ENCODE results near the gene DLG2.

Gene DLG2

DNA sequence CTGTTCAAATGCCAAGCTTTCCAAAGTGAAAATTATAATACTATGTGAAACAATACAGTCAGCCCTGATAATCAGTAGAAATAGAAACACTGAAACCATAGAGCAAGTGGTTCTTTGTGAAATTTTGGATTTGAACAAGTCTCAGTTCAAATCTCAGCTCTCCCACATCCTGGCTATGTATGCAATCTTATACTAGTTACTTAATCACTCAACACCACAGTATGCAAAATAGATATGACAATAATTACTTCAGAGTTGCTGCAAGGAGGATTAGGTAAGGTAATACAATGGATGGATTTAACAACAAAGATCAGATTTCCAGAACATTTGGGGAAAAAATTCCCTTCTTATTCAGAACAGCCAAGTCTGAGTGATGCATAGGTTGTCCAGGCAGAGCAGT lies 1489.2 kb downstream of the DLG2 start:
- no peak for DNase-seq

DNA sequence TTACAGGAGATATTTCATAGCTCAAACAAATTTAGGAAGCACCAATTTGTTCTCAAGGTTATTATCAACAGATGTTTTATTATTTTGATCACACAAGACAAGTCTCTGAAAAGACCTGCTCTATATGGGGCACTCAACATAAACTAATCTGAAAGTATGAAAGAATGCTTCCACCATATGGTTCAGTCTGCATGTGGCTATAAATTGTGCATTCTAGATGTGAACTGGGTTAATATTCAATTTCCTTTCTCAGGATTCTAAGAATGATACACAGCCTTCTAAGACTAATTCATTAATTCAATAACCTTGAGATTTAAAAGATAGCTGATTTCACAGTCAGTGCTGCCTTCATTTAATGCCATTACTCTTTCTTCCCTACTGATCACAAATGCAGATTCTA lies 1489.6 kb downstream of the DLG2 start:
- DNase-seq = no peak

DNA sequence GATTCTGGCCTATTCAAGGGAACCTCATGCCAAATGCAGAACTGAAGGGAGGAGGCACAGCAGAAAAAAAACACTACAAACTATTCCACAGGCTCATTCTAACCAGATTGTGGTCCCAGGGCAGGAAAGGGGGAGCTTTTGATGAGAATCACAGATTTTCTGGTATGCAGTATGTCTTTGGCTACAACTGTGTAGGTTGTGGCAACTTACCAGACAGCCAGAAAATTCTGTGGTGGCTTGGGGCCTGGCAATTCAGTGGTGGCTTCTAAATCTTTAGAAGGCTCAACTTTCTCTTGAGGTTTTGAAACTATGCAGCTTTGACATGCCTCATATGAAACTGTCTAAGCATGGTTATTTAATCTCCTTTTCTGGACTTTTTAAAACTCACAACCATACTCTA lies 1490.2 kb downstream of the DLG2 start:
- no peak for DNase-seq

DNA sequence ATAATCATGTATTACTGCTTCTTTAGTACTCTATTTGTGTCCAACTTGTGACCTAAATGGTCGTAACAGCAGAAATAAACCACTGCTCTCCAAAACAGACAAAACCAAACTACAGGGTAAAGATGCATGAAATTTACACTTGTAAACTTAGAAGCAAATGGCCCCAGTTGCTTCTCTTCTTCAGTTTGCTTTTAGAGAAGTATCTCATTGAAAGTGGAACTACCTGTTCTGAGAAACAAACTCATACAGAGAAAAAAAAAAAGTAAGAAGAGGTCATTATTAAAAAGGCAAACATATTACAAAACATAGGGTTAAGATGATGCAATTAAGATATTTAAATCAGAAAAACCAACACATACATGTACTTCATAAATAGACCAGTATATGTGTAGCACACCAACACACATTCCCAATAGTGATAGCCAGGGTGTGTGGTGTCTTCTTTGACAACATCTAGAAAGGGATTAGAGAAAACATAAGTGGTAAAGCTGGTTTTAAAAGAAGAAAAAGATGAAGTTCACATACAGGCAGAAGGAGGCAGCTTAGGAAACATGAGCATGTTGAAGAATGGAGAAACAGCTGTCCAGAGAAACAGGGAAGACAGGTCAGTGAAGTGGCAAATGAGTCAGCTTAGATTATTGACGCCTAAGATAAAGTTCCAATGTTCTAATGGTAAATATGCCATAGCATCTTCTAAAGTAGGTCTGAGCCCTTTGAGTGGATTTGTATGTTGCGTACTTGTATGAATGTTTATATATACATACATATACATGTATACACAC lies 1496.3 kb downstream of the DLG2 start:
- DNase-seq = no peak

DNA sequence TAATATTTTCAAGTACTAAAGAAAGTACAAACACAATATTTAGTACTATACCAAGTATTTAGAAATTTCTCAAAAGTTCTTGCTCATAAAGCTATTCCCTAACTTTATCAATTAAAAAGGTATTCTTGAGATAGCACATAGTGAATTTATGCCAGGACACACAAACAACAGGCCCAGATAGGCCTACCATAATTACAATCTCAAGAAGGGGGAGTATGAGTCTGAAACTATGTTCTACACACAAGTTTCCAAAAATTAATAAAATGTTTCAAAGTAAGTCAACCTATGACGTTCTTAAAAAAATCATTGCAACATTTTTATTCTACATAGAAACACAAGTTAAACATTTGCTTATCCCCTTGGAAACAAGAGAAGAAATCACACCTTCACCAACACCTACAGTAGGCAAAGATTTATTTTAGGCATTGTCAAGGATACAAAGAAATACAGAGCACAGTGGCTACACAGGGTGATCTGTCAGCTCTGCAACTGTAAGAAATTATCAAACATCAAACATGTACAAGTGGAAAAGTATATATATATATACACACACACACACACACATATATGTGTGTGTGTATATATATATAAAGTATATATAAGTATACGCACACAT lies 1497.1 kb downstream of the DLG2 start:
- DNase-seq = no peak

DNA sequence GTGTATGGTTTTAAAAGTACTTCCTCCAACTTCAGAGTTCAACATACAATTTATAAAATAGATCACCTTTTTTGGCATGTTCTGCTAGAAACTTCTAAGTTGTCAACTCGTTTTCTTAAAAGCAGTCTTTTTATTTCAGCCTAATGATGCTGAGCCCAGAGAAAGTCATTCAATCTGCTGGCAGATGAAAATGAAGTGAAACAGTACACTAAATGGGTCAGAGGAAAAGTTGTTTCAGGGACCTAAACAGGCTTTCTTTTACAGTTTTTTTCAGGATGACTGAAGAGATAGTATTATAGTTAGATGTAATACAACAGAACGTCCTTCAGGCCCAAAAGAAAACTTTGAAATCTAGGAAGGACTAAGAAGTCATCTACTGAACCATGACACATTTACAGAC lies 1498.3 kb downstream of the DLG2 start:
- DNase-seq = no peak

DNA sequence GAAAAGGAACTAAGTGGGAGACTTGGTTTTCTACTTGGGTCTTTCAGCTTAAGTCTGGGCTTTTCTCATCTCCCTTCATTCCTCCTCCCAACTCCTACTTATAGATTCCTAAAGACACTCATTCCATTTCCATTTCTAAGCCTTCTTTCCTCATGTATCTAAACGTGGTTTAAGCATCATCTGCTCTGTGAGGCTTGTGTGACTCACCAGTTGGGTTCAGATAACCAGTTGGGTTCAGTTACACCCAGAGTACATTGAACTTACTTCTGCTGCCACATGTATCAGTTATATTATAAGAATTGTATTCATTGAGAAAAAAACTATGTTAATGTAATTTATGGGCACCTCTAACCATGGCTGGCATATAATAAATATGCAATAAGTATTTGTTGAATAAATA lies 1509.8 kb downstream of the DLG2 start:
- DNase-seq = no peak

DNA sequence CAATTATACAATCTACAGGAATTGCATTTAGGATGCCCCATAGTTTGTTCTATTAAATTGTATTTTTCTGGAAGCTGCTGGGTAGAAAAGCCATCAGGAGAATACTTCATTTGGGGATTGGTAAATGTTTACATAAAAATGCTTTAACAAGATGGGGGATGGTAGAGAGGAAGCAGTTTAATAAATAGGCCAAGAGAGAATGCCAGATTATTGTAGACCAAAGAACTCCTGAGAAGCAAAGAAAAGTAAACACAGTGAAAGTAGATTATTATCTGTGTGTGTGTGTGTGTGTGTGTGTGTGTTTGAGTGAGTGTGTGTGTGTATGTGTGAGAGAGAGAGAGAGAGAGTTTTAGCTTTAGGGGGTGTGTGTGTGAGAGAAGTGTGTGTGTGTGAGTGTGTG lies 1520.6 kb downstream of the DLG2 start:
- no peak for DNase-seq

DNA sequence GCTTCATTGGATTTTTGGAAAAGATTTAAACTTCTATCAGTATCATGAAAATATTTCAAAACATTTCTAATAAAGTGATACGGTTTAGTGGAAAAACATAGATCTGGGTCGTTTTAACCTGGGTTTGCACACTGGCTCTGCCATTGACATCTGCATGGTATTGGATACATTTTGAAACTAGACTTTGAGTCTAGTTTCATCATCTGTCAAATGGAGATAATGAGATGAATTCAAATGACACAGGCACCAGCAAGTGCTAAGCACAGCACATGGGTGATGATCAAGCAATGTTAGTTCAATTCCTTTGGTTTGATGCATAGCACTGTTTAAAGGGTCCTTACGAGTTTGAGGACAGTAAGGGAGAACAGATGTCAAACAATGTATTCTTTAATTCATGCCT lies 1522.0 kb downstream of the DLG2 start:
- no peak for DNase-seq

DNA sequence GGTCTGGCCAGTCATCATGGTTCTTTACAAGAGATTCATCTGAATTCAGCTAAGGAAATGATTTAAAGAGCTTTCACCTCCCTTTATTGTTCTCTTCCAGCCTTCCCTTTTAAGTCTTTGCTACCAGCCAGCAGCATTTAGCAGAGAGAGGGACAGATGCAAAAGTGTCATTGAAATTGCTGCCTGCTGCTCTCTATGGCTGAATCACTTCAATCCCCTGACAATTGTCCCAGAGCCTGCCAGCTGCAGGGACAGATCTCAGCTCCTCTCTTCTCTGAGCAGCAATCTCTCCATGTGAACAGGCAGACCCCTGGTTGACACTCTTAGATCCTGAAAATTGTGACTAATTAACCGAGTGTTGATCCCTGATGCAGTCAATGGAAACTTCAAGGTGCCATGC lies 1524.0 kb downstream of the DLG2 start:
- DNase-seq = no peak

DNA sequence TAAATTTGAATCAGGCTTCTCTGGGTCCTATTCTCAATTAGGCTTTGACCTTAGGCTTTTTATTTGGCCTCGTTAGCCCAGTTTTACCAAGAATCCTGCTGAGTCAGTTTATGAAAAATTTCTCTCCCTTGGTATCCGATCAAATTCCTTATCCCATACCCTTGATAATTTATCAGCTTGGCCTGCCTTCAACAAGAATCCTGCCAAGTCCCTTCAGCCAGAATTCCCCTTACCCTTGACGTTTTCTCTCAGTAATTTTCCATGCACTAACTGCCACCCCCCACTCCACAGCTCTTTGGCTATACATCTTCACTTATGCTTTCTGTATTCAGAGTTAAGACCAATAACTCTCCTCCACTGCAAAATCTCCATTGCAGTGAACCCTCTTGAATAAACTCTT lies 1530.0 kb downstream of the DLG2 start:
- no peak for DNase-seq

DNA sequence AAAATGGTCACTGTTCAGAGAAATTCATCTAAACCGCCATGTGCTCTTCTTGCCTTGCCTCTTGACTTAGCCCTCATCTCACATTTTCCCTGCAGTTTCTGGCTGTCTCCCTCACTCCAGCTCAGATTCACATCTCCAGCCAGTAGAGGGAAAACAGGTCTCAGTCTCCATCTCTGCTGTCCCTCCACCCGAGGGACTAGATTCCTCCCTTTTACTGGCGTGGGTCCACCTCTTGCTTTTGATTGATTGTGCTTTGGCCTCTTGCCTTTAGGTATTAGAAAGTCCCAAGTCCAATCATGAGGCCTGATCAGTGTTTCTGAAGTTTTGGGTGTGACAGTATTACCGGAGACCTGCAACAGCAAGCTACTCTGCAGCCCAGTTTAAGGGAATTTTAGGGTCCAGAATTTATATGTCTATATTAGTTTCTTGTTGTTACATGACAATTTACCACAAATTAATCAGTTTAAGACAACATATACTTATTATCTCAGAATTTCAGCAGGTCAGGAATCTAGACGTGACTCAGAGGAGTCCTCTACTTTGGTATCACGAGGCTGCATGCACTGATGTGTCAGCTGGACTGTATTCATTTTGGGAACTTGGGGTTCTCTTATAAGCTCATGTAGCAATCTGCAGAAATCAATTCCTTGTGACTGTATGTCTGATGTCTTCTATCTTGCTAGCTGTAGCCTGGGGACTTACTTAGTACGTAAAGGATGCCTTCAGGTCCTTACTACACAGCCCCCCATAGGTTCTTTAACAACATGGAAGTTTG lies 1535.7 kb downstream of the DLG2 start:
- no peak for DNase-seq

DNA sequence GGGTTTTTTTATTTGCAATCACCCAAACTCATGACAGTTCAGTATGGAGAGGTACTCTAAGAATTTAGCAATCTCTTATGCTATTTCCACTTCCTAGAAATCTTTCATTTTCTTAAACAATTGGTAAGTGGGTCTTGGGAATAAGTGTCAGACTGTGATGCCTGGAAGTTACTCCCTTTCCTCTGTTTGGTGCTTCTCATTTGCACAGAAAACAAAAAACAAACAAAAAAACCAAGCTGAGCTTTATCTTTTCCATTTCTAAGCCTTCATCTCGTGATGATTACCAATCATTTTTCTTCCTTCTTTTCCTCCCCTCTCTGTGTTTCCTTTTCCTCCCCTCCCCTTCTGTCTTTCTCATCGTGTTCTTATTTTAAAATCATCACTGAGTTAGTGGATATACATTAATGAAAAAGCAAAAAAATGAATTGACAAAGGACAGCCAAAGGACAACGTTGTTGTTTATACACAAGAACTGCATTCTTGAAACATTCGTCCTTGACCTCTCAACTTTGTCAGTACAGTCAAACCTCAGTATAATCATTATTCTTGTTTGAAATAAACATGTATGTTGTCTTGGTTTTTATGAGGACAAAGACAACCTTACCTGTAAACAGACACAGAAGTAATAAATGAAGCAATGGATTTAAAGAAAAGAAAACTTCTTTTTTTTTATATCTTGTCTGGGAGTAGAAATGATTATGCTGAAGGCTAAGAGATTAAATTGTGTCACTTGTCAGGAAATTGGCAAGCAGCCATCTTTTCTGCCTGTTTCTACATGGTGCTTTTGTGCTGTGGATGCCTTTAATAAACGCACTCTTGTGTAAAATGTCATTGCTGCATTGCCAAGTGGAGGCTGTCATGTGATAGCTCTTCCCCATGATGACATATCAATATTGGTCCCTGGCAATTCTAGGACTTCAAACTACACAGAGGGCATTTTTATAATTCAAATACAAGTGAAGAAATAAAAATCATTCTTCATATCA lies 1537.8 kb downstream of the DLG2 start:
- no peak for DNase-seq

DNA sequence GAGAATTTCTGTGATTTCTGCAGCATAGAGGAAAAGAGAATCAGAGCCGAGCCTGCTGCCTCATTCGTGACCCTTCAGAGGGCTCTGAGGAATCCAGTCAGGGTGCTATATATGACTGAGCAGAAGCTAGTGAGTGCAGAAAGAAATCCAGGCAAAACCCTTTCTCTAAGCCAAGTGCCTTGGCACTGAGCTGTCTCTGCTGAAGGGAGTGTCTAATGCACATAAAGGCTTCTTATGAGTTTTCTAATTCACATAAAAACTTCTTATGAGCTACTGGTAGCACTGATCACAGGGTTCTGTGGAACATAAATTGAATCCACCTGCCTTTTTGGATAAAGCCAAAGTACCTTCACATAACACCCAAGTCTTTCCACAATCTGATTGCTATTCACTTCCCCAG lies 1555.3 kb downstream of the DLG2 start:
- no peak for DNase-seq

DNA sequence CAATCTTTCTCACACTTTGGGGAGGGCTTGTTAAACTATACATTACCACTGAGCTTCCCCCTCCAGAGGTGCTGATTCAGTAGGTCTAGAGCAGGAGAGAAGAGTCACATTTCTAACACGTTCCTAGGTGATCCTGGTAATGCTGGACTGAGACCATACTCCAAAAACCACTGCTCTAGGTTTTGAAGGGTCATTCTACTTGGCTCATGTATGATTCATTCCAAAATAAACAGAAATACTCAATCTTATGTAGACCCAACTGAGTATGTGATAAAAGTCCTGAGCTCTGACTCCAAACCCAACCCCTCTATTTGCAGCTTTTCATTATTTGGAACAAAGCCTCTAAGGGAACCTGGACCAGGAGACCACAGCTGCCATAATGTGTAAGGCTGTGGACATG lies 1558.1 kb downstream of the DLG2 start:
- no peak for DNase-seq

DNA sequence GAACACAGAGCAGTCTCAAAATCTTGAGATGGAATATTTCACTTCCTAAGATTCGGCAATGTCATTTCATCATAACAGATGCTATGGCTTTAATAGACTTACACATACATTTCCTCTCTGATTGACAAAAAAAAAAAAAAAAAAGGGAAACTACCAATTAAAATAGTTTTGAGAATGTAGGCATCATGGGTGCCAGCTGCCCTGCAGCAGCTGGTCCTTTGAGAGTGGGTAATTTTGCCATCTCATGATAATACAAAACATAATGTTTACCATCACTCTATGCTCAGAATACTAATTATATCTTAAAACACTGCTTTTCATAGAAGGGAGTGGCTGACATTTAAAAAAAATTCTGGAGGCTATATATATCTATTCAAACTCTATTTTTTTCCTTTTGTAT lies 1565.4 kb downstream of the DLG2 start:
- no peak for DNase-seq

DNA sequence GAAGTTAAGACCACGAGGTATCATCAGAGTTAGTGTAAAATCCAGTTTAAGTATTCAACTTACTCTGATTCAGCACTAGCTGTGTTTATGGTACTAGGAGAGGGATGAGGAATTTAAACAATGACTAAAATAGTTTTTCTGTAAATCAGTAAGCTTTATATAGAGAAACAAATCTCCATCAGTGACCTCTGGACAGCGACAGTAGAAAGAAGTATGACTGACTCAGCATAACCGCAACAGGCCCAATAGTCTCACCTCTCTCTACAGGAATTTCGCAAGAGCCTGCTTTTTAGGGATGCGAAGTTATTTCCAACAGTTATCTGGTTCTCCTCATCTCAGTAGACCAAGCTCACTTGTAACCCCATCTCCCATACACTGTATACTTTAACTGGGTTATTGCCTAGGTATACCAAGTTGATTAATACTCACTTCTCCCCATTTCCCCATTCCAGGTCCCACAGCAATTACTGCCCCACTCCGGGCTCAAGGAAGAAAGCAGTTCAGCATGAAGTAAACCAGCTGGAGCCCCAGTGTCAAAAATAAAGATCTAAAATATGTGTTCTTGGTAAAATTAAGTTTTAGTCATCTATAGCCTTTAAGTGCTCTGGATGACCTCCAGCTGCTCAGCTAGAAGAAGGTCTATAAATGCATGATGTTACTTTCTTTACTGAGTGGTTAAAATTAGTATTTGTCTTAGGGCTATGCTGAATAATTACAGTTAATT lies 1570.3 kb downstream of the DLG2 start:
- no peak for DNase-seq

DNA sequence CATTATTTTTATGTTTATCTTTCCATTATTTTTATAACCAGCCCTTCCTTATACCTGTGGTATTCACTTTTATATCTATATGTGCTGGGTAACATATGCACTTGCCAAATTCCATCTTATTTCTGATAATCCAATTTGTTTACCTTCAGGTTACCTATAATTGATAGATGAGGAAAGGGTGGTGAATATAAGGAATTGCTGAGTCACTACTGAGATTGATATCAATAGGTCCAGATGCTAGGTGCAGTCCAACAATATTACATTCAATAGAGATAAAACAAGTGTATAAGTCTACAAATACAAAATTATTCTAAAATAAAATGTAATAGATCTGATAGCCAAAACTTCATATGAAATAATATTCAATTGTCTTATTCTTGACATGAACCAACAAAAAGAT lies 1582.0 kb downstream of the DLG2 start:
- no peak for DNase-seq

DNA sequence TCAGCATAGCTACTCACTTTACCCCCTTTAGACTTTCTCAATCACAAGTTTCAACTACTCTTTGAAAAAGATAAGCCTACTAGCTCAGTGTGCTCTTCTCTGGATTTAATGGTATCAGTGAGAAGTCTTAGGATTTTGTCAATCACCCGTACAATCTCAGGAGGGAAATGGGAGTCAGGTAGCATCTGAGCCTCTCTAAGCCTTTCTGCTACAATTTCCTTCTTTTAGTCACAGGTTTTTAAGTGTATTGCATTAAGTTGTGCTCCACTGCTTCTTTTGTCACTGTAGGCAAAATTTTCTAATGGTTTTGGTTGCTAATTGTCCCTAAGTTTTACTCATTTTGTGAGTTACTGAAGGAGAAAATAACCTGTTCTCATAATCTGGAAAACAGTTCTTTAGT lies 1582.4 kb downstream of the DLG2 start:
- no peak for DNase-seq

DNA sequence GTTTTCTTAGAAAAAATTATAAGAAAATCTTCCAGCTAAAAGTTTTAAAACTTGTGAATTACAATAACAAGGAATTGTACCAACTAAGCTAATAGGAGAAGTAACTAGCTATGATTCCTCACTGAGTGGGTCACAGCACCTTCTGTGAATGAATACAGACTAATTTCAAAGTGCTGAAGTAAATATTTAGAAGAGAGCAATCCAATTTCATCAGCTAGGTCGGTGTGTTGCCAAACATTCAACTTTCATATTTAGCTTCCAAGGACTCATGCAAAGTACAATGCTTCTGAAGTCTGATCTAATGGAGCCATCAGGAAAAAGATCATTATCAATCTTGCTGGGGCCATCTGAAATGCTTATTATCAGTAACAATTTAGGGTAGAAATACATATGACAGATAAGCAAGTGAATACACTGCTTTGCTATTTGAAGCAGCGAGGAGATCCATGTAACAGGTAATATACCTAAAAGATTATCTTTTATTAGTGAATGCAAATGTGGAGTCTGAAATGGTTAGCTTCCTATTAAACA lies 1590.4 kb downstream of the DLG2 start:
- no peak for DNase-seq

DNA sequence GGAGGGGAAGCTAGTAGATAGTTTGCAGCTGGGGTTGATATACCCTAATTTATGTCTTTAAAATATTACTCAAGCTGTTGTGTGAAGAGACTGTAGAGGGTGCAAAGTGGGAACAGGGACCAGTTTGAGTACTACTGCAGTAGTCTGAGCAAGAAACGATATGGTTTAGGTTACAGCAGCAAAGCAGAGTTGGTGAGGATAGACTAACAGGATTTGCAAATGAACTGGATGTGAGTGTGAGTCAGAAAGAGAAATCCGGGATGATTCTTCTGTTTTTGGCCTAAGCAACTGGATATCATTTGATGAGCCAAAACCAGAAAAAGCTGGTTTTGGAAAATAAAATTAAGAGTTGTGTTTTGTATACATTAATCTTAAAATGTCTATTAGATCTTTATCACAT lies 1591.5 kb downstream of the DLG2 start:
- DNase-seq = no peak

DNA sequence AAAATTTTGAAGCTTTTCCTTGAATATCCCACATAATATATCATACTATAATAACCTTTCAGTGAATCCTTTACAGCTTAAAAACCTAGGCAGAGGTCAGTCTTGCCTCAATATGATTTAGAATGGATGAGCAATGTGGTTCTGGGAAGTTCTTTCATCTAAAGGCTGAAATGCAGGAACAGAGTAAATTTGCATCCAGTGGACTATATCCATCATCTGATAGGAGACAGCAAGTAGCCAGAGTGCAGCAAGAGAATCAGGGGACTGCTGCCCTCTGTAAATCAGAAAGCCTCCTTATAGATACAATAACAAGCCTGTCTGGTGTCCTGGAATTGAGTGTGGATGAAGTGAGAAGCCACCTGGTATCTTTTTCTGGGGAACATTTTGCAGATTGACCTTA lies 1592.7 kb downstream of the DLG2 start:
- DNase-seq = no peak

All from effector CD4-positive, alpha-beta T cell (primary cell).